ENCODE results near the gene AMOTL1. TPM values are rescaled to one million over a fixed set of nuclear protein-coding genes. Genes with fewer than 3 reads are reported as not detected.

AMOTL1 gene
- total RNA-seq, 4 donors from 2014 or later, result 2.5 to 19.0 (median 7.2) TPM

GRCh38 chr11:94815705-94816344 is 47.7 kb downstream of the AMOTL1 start:
- Histone ChIP-seq H3K27ac (no peak overlapping the region), H3K9me3 (no peaks in the 10 kb centered on the region), H3K4me1 (no peaks in the 10 kb centered on the region), H3K4me3 (no peak overlapping the region), H3K27me3 (no peaks in the 10 kb centered on the region), H3K36me3 (no peaks in the 10 kb centered on the region)
- no peak for DNase-seq
- TF ChIP-seq POLR2A (IDR thresholded peaks at IDR 0.05) (no peak), CTCF (IDR thresholded peaks at IDR 0.05) (no peak)

GRCh38 chr11:94820480-94820879 is 52.3 kb downstream of the AMOTL1 start:
- Histone ChIP-seq H3K27ac (no peak overlapping the region), H3K36me3 (peaks cover 0 to 4% (median 0%) of the 10 kb centered on the region in 3 donors), H3K4me3 (no peak overlapping the region), H3K4me1 (no peaks in the 10 kb centered on the region), H3K9me3 (no peaks in the 10 kb centered on the region), H3K27me3 (no peaks in the 10 kb centered on the region)
- TF ChIP-seq POLR2A (IDR thresholded peaks at IDR 0.05), result no peak
- TF ChIP-seq CTCF (IDR thresholded peaks at IDR 0.05), result no peak
- DNase-seq, result no peak

- no peak for TF ChIP-seq POLR2A (IDR thresholded peaks at IDR 0.05)
- Histone ChIP-seq H3K4me1 (no peaks in the 10 kb centered on the region), H3K27ac (no peak overlapping the region), H3K9me3 (no peaks in the 10 kb centered on the region), H3K4me3 (no peak overlapping the region), H3K27me3 (no peaks in the 10 kb centered on the region), H3K36me3 (peaks cover 0 to 4% (median 0%) of the 10 kb centered on the region in 3 donors)
- DNase-seq, result no peak
Observed at GRCh38 chr11:94821439-94821838, 53.3 kb downstream of the AMOTL1 start.

- H3K4me1 ChIP-seq, result no peaks in the 10 kb centered on the region
- H3K27me3 ChIP-seq, result no peaks in the 10 kb centered on the region
- H3K4me3 ChIP-seq, result no peak overlapping the region
- H3K27ac ChIP-seq, result no peak overlapping the region
- TF ChIP-seq POLR2A (IDR thresholded peaks at IDR 0.05), result no peak
- no peak for TF ChIP-seq CTCF (IDR thresholded peaks at IDR 0.05)
- H3K9me3 ChIP-seq, result no peaks in the 10 kb centered on the region
- H3K36me3 ChIP-seq, result peaks cover 0 to 4% (median 0%) of the 10 kb centered on the region in 3 donors
- no peak for DNase-seq
Observed at GRCh38 chr11:94822080-94822479, 53.9 kb downstream of the AMOTL1 start.

GRCh38 chr11:94823102-94823732 is 55.1 kb downstream of the AMOTL1 start:
- H3K9me3 ChIP-seq, result no peaks in the 10 kb centered on the region
- H3K4me1 ChIP-seq, result no peaks in the 10 kb centered on the region
- no peak overlapping the region for H3K27ac ChIP-seq
- no peak for DNase-seq
- TF ChIP-seq CTCF (IDR thresholded peaks at IDR 0.05) (no peak), POLR2A (IDR thresholded peaks at IDR 0.05) (no peak)
- H3K36me3 ChIP-seq, result peaks cover 0 to 4% (median 0%) of the 10 kb centered on the region in 3 donors
- H3K4me3 ChIP-seq, result no peak overlapping the region
- no peaks in the 10 kb centered on the region for H3K27me3 ChIP-seq

GRCh38 chr11:94825031-94825430 is 56.9 kb downstream of the AMOTL1 start:
- Histone ChIP-seq H3K36me3 (peaks cover 0 to 4% (median 0%) of the 10 kb centered on the region in 3 donors), H3K27ac (no peak overlapping the region)

More at GRCh38 chr11:94825031-94825430, 56.9 kb downstream of the AMOTL1 start:
- H3K9me3 ChIP-seq, result no peaks in the 10 kb centered on the region
- no peak overlapping the region for H3K4me3 ChIP-seq
- H3K27me3 ChIP-seq, result no peaks in the 10 kb centered on the region
- H3K4me1 ChIP-seq, result no peaks in the 10 kb centered on the region
- TF ChIP-seq POLR2A (IDR thresholded peaks at IDR 0.05), result no peak
- no peak for TF ChIP-seq CTCF (IDR thresholded peaks at IDR 0.05)
- no peak for DNase-seq
